Esophagus squamous epithelium (tissue), 5 donors: ENCODE measurements around the gene CPNE4. TPM values are rescaled to one million over a fixed set of nuclear protein-coding genes. Genes with fewer than 3 reads are reported as not detected.

Experiments
- DNase-seq: peaks from one replicate; lab custom pipeline; 2025; lab: John Stamatoyannopoulos, UW
- H3K27ac ChIP-seq, 4 donors: fragments of 200-600 bp; sonication (generic); one replicate each; pipeline ENCODE4 v1.5.1; 2016 to 2019; ENCODE audit warnings: mild to moderate bottlenecking in 1 of 4
- H3K27me3 ChIP-seq, 4 donors: fragments of 200-600 bp; sonication (generic); 1 replicate in 3 of 4; 2 replicates in 1 of 4; pipeline versions ENCODE4 v1.5.1 to v1.6.0; 2017 to 2021; ENCODE audit warnings: antibody characterized with exemption in 1 of 4
- H3K36me3 ChIP-seq, 3 donors: fragments of 200-600 bp; sonication (generic); one replicate each; pipeline ENCODE4 v1.5.1; 2016 to 2019
- H3K4me1 ChIP-seq, 3 donors: fragments of 200-600 bp; sonication (generic); one replicate each; pipeline ENCODE4 v1.5.1; 2017 to 2019
- H3K4me3 ChIP-seq, 4 donors: fragments of 200-600 bp; sonication (generic); 1 replicate in 3 of 4; 2 replicates in 1 of 4; pipeline ENCODE4 v1.5.1; 2016 to 2019; ENCODE audit warnings: mild to moderate bottlenecking in 2 of 4, moderate library complexity in 1 of 4
- H3K9me3 ChIP-seq, 3 donors: fragments of 200-600 bp; sonication (generic); one replicate each; pipeline ENCODE4 v1.5.1; 2016 to 2019
- CTCF ChIP-seq, 6 experiments: fragments of 450-650 bp in 4 of 6; fragments of 200-600 bp in 2 of 6; sonication (generic) in 2 of 6; IDR thresholded peaks; one replicate each; pipeline ENCODE4 v1.5.1; 2016 to 2019; ENCODE audit warnings: antibody characterized with exemption in 6 of 6, mild to moderate bottlenecking in 4 of 6, moderate library complexity in 4 of 6
- POLR2A ChIP-seq, 4 donors: fragments of 450-650 bp; IDR thresholded peaks; one replicate each; pipeline ENCODE4 v1.6.1; 2017; ENCODE audit warnings: antibody characterized with exemption in 4 of 4, mild to moderate bottlenecking in 4 of 4, moderate library complexity in 3 of 4
- WGBS, 2 donors: methylation state at CpG; one replicate each; pipeline ENCODE4 v1.1.5; 2018; 5-methylcytosine and 5-hydroxymethylcytosine counted together
- intact Hi-C: fragments of 100-400 bp; cut with DNase I; formaldehyde crosslinking; loops from one replicate; pipeline ENCODE4 v1.15.0; 2022
- total RNA-seq, 4 donors: library from RNA; depleted of rRNA; stranded (reverse); fragments of >200 nt; gene quantifications; one replicate each; pipeline ENCODE4 v1.1.0, GENCODE V29; 2016
- donor health status: DM: yes; HTN: yes; CAD: no.

Gene CPNE4
- total RNA-seq, 4 donors from 2014 or later, result 0.19 TPM; not detected in 3

GRCh38 chr3:131730581-131730980 is 304.2 kb downstream of the CPNE4 start:
- WGBS, 2 donors, result 38 to 46% methylated on average over 1 of the region's 1 CpG

GRCh38 chr3:131729643-131730017 is 305.2 kb downstream of the CPNE4 start:
- TF ChIP-seq CTCF (IDR thresholded peaks at IDR 0.05) (no peak), POLR2A (IDR thresholded peaks at IDR 0.05) (no peak)
- H3K36me3 ChIP-seq, result no peaks in the 10 kb centered on the region
- H3K27ac ChIP-seq, result no peak overlapping the region
- no peak for DNase-seq
- intact Hi-C loops, result no loop called here
- no peaks in the 10 kb centered on the region for H3K4me1 ChIP-seq
- no peaks in the 10 kb centered on the region for H3K9me3 ChIP-seq
- WGBS, 2 donors, result 92 to 94% methylated on average over 1 of the region's 1 CpG
- no peaks in the 10 kb centered on the region for H3K27me3 ChIP-seq
- no peak overlapping the region for H3K4me3 ChIP-seq

More at GRCh38 chr3:131730581-131730980, 304.2 kb downstream of the CPNE4 start:
- DNase-seq, result no peak
- Histone ChIP-seq H3K27me3 (no peaks in the 10 kb centered on the region), H3K4me1 (no peaks in the 10 kb centered on the region), H3K9me3 (no peaks in the 10 kb centered on the region), H3K36me3 (no peaks in the 10 kb centered on the region), H3K27ac (no peak overlapping the region), H3K4me3 (no peak overlapping the region)
- TF ChIP-seq CTCF (IDR thresholded peaks at IDR 0.05), result no peak
- intact Hi-C loops, result no loop called here

GRCh38 chr3:131728898-131729642 is 305.7 kb downstream of the CPNE4 start:
- TF ChIP-seq POLR2A (IDR thresholded peaks at IDR 0.05) (no peak), CTCF (IDR thresholded peaks at IDR 0.05) (no peak)

GRCh38 chr3:131725414-131725813 is 309.4 kb downstream of the CPNE4 start:
- H3K27ac ChIP-seq, result no peak overlapping the region
- H3K27me3 ChIP-seq, result no peaks in the 10 kb centered on the region
- no peak for DNase-seq
- H3K4me3 ChIP-seq, result no peak overlapping the region
- intact Hi-C loops, result no loop called here
- no peaks in the 10 kb centered on the region for H3K4me1 ChIP-seq
- H3K36me3 ChIP-seq, result no peaks in the 10 kb centered on the region
- TF ChIP-seq CTCF (IDR thresholded peaks at IDR 0.05) (no peak), POLR2A (IDR thresholded peaks at IDR 0.05) (no peak)
- H3K9me3 ChIP-seq, result no peaks in the 10 kb centered on the region

More at GRCh38 chr3:131728898-131729642, 305.7 kb downstream of the CPNE4 start:
- Histone ChIP-seq H3K27me3 (no peaks in the 10 kb centered on the region), H3K4me3 (no peak overlapping the region), H3K9me3 (no peaks in the 10 kb centered on the region), H3K4me1 (no peaks in the 10 kb centered on the region), H3K27ac (no peak overlapping the region), H3K36me3 (no peaks in the 10 kb centered on the region)
- 53% methylated on average over 3 of the region's 3 CpGs for WGBS, 2 donors
- intact Hi-C loops, result no loop called here
- no peak for DNase-seq

- TF ChIP-seq POLR2A (IDR thresholded peaks at IDR 0.05), result no peak
- no peak for TF ChIP-seq CTCF (IDR thresholded peaks at IDR 0.05)
- 63 to 74% methylated on average over 5 of the region's 5 CpGs for WGBS, 2 donors
- H3K27me3 ChIP-seq, result no peaks in the 10 kb centered on the region
- H3K4me3 ChIP-seq, result no peak overlapping the region
- H3K36me3 ChIP-seq, result no peaks in the 10 kb centered on the region
- no peak for DNase-seq
- intact Hi-C loops, result no loop called here
- H3K4me1 ChIP-seq, result no peaks in the 10 kb centered on the region
- no peak overlapping the region for H3K27ac ChIP-seq
- H3K9me3 ChIP-seq, result no peaks in the 10 kb centered on the region
Observed at GRCh38 chr3:131723343-131723742, 311.5 kb downstream of the CPNE4 start.
